ENCODE results near the gene OR2T10. TPM values are rescaled to one million over a fixed set of nuclear protein-coding genes. Genes with fewer than 3 reads are reported as not detected.
"Not testable (repeated sequence)": the region's sequence is repeated elsewhere in the genome, so short reads cannot be mapped to it uniquely, and the experiment has no call there.

The OR2T10 gene
- polyA plus RNA-seq, 1 donor = not detected

GRCh38 chr1:248596615-248597014, 885 bp downstream of the OR2T10 start:
- H3K27me3 ChIP-seq (ENCODE audit: control insufficient read depth, insufficient read depth, low read length) = no peaks in the 10 kb centered on the region
- H3K36me3 ChIP-seq (ENCODE audit: control insufficient read depth, insufficient read depth, low read length) = no peaks in the 10 kb centered on the region
- no peaks in the 10 kb centered on the region for H3K4me1 ChIP-seq (ENCODE audit: control insufficient read depth, insufficient read depth, low read length)
- no peaks in the 10 kb centered on the region for H3K9me3 ChIP-seq (ENCODE audit: control insufficient read depth, low read depth, low read length)
- no peak overlapping the region for H3K27ac ChIP-seq (ENCODE audit: low read length)
- DNase-seq = no peak
- no peak overlapping the region for H3K4me3 ChIP-seq (ENCODE audit: low read length)
- WGBS (ENCODE audit: insufficient coverage, low lambda C conversion rate) = no CpG with 5 or more reads among the region's 2 CpGs

DNA sequence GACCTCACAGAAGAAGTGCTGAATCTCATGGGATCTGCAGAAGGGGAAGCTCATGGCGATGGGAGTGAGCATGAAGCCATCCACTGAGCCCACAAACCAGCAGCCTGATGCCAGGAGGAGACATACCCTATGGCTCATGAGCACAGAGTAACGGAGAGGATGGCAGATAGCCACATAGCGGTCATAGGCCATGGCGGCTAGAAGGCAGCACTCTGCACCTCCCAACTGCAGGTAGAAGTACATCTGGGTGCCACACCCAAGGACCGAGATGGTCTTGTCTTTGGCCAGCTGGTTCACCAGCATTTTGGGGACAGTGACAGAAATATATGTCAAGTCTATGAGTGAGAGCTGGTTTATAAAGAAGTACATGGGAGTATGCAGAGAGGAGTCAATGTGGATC, 4.3 kb downstream of the OR2T10 start:
- H3K36me3 ChIP-seq (ENCODE audit: control insufficient read depth, insufficient read depth, low read length) = no peaks in the 10 kb centered on the region
- no CpG with 5 or more reads among the region's 5 CpGs for WGBS (ENCODE audit: insufficient coverage, low lambda C conversion rate)
- no peak overlapping the region for H3K27ac ChIP-seq (ENCODE audit: low read length)
- no peaks in the 10 kb centered on the region for H3K4me1 ChIP-seq (ENCODE audit: control insufficient read depth, insufficient read depth, low read length)
- H3K9me3 ChIP-seq (ENCODE audit: control insufficient read depth, low read depth, low read length) = peaks cover 3% of the 10 kb centered on the region
- no peak for DNase-seq
- H3K4me3 ChIP-seq (ENCODE audit: low read length) = no peak overlapping the region
- no peaks in the 10 kb centered on the region for H3K27me3 ChIP-seq (ENCODE audit: control insufficient read depth, insufficient read depth, low read length)

DNA sequence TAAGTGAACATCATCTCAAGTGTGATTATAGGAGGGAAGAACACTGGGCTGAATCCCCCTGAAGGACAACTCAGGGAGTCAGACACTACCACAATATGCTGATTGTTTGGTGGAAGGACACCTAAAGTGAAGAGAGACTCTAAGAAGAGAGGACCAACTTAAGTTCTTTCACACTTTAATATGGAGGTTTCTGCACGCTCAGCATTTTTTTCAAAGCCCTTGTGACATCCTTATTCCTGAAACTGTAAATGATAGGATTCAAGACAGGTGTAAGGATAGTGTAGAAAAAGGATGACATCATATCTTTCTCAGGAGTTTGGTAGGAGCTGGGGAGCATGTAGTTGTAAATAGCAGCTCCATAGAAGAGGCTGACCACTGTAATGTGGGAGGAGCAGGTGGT, 4.8 kb downstream of the OR2T10 start:
- H3K27ac ChIP-seq (ENCODE audit: low read length) = no peak overlapping the region
- no peak for DNase-seq
- H3K4me1 ChIP-seq (ENCODE audit: control insufficient read depth, insufficient read depth, low read length) = no peaks in the 10 kb centered on the region
- H3K9me3 ChIP-seq (ENCODE audit: control insufficient read depth, low read depth, low read length) = peaks cover 3% of the 10 kb centered on the region
- no peaks in the 10 kb centered on the region for H3K36me3 ChIP-seq (ENCODE audit: control insufficient read depth, insufficient read depth, low read length)
- H3K4me3 ChIP-seq (ENCODE audit: low read length) = no peak overlapping the region
- H3K27me3 ChIP-seq (ENCODE audit: control insufficient read depth, insufficient read depth, low read length) = no peaks in the 10 kb centered on the region
- 83% methylated on average over 1 of the region's 1 CpG for WGBS (ENCODE audit: insufficient coverage, low lambda C conversion rate)

GRCh38 chr1:248590055-248590454, 7.4 kb downstream of the OR2T10 start:
- no peaks in the 10 kb centered on the region for H3K36me3 ChIP-seq (ENCODE audit: control insufficient read depth, insufficient read depth, low read length)
- no peaks in the 10 kb centered on the region for H3K4me1 ChIP-seq (ENCODE audit: control insufficient read depth, insufficient read depth, low read length)
- H3K4me3 ChIP-seq (ENCODE audit: low read length) = no peak overlapping the region
- H3K27ac ChIP-seq (ENCODE audit: low read length) = no peak overlapping the region
- H3K9me3 ChIP-seq (ENCODE audit: control insufficient read depth, low read depth, low read length) = peaks cover 3% of the 10 kb centered on the region
- no peak for DNase-seq
- 80% methylated on average over 1 of the region's 17 CpGs for WGBS (ENCODE audit: insufficient coverage, low lambda C conversion rate)
- no peaks in the 10 kb centered on the region for H3K27me3 ChIP-seq (ENCODE audit: control insufficient read depth, insufficient read depth, low read length)

- no peak for DNase-seq
- Histone ChIP-seq H3K36me3 (ENCODE audit: control insufficient read depth, insufficient read depth, low read length) (no peaks in the 10 kb centered on the region), H3K4me3 (ENCODE audit: low read length) (no peak overlapping the region), H3K4me1 (ENCODE audit: control insufficient read depth, insufficient read depth, low read length) (no peaks in the 10 kb centered on the region), H3K27ac (ENCODE audit: low read length) (no peak overlapping the region), H3K27me3 (ENCODE audit: control insufficient read depth, insufficient read depth, low read length) (no peaks in the 10 kb centered on the region), H3K9me3 (ENCODE audit: control insufficient read depth, low read depth, low read length) (peaks cover 3% of the 10 kb centered on the region)
- WGBS (ENCODE audit: insufficient coverage, low lambda C conversion rate) = 100% methylated on average over 1 of the region's 3 CpGs
Observed at GRCh38 chr1:248589334-248589733, 8.2 kb downstream of the OR2T10 start.

GRCh38 chr1:248585266-248585665, 12.2 kb downstream of the OR2T10 start:
- DNase-seq = no peak
- Histone ChIP-seq H3K9me3 (ENCODE audit: control insufficient read depth, low read depth, low read length) (peaks cover 3% of the 10 kb centered on the region), H3K36me3 (ENCODE audit: control insufficient read depth, insufficient read depth, low read length) (no peaks in the 10 kb centered on the region), H3K4me3 (ENCODE audit: low read length) (no peak overlapping the region), H3K4me1 (ENCODE audit: control insufficient read depth, insufficient read depth, low read length) (no peaks in the 10 kb centered on the region), H3K27me3 (ENCODE audit: control insufficient read depth, insufficient read depth, low read length) (no peaks in the 10 kb centered on the region), H3K27ac (ENCODE audit: low read length) (no peak overlapping the region)
- no CpG with 5 or more reads among the region's 3 CpGs for WGBS (ENCODE audit: insufficient coverage, low lambda C conversion rate)

GRCh38 chr1:248576260-248576980, 21.1 kb downstream of the OR2T10 start:
- WGBS (ENCODE audit: insufficient coverage, low lambda C conversion rate) = 87% methylated on average over 7 of the region's 9 CpGs
- H3K27me3 ChIP-seq (ENCODE audit: control insufficient read depth, insufficient read depth, low read length) = no peaks in the 10 kb centered on the region
- H3K4me1 ChIP-seq (ENCODE audit: control insufficient read depth, insufficient read depth, low read length) = no peaks in the 10 kb centered on the region
- H3K27ac ChIP-seq (ENCODE audit: low read length) = no peak overlapping the region
- H3K9me3 ChIP-seq (ENCODE audit: control insufficient read depth, low read depth, low read length) = no peaks in the 10 kb centered on the region
- H3K36me3 ChIP-seq (ENCODE audit: control insufficient read depth, insufficient read depth, low read length) = no peaks in the 10 kb centered on the region
- DNase-seq = no peak
- no peak overlapping the region for H3K4me3 ChIP-seq (ENCODE audit: low read length)

GRCh38 chr1:248574657-248575056, 22.8 kb downstream of the OR2T10 start, which contains the start of gene OR2T34:
OR2T34 (minus strand) TSS chr1:248574757; CDS start chr1:248574757, 0 bp downstream.
- not testable (repeated sequence) for H3K27me3 ChIP-seq (ENCODE audit: control insufficient read depth, insufficient read depth, low read length); H3K27ac ChIP-seq (ENCODE audit: low read length); H3K4me1 ChIP-seq (ENCODE audit: control insufficient read depth, insufficient read depth, low read length); DNase-seq; H3K36me3 ChIP-seq (ENCODE audit: control insufficient read depth, insufficient read depth, low read length); H3K4me3 ChIP-seq (ENCODE audit: low read length); H3K9me3 ChIP-seq (ENCODE audit: control insufficient read depth, low read depth, low read length)
- no CpG with 5 or more reads among the region's 3 CpGs for WGBS (ENCODE audit: insufficient coverage, low lambda C conversion rate)

GRCh38 chr1:248573856-248574255, 23.6 kb downstream of the OR2T10 start:
- not testable (repeated sequence) for H3K27ac ChIP-seq (ENCODE audit: low read length); DNase-seq; H3K4me3 ChIP-seq (ENCODE audit: low read length); H3K4me1 ChIP-seq (ENCODE audit: control insufficient read depth, insufficient read depth, low read length); H3K36me3 ChIP-seq (ENCODE audit: control insufficient read depth, insufficient read depth, low read length); H3K9me3 ChIP-seq (ENCODE audit: control insufficient read depth, low read depth, low read length); H3K27me3 ChIP-seq (ENCODE audit: control insufficient read depth, insufficient read depth, low read length)
- no CpG with 5 or more reads among the region's 8 CpGs for WGBS (ENCODE audit: insufficient coverage, low lambda C conversion rate)

DNA sequence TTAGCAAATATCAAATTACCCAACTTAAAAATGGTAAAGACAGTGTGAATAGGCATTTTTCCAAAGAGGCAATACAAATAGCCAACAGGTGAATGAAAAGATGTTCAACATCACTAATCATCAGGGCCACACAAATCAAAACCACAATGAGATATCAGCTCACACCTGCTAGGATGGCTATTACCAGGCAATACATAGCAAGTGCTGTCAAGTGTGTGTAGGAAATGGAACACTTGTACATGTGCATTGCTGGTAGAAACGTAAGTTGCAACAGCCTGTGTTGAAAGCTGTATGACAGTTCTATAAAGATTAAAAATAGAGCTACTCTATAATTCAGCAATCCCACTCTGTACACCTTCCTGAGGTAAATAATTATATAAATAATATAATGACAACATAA, 25.5 kb downstream of the OR2T10 start:
- not testable (repeated sequence) for H3K4me1 ChIP-seq (ENCODE audit: control insufficient read depth, insufficient read depth, low read length); H3K4me3 ChIP-seq (ENCODE audit: low read length); H3K9me3 ChIP-seq (ENCODE audit: control insufficient read depth, low read depth, low read length); H3K27me3 ChIP-seq (ENCODE audit: control insufficient read depth, insufficient read depth, low read length); H3K27ac ChIP-seq (ENCODE audit: low read length); DNase-seq; H3K36me3 ChIP-seq (ENCODE audit: control insufficient read depth, insufficient read depth, low read length)
- no CpG with 5 or more reads among the region's 1 CpG for WGBS (ENCODE audit: insufficient coverage, low lambda C conversion rate)

GRCh38 chr1:248570811-248571210, 26.7 kb downstream of the OR2T10 start:
- H3K4me1 ChIP-seq (ENCODE audit: control insufficient read depth, insufficient read depth, low read length); DNase-seq; H3K36me3 ChIP-seq (ENCODE audit: control insufficient read depth, insufficient read depth, low read length); H3K4me3 ChIP-seq (ENCODE audit: low read length); H3K9me3 ChIP-seq (ENCODE audit: control insufficient read depth, low read depth, low read length); H3K27ac ChIP-seq (ENCODE audit: low read length); H3K27me3 ChIP-seq (ENCODE audit: control insufficient read depth, insufficient read depth, low read length): not testable (repeated sequence)
- 75% methylated on average over 2 of the region's 3 CpGs for WGBS (ENCODE audit: insufficient coverage, low lambda C conversion rate)

Measured in large intestine (tissue), 3 donors.